ENCODE results near the gene WFDC6. TPM values are rescaled to one million over a fixed set of nuclear protein-coding genes. Genes with fewer than 3 reads are reported as not detected.

Gene WFDC6
- total and polyA plus RNA-seq, 3 donors from 2014 or later: 24.9 to 83.3 (median 75.6) TPM

DNA sequence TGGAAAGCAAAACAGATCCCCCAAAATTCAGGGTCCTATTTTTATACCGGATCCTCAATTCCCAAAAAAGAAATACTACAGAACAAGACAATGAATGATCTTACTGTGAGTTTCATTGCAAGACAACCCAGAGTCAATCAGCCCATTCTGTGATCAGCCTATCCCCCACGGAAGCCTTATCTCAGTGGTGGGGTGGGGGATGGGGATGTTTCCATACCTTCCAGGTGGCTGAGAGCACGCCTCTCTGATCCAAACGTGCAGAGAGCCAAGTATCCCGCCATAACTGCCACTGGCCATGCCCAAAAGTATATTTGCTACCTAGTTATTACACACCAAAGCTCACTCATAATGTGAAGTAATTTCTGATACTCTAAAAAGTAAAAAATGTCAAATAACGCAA is 54.6 kb downstream of the WFDC6 start:
- intact Hi-C loops (cut with DNase I; ENCODE audit: low total_unique reads): no loop called here
- Histone ChIP-seq H3K27ac (no peak overlapping the region), H3K4me3 (no peak overlapping the region), H3K27me3 (no peaks in the 10 kb centered on the region), H3K9me3 (no peaks in the 10 kb centered on the region), H3K4me1 (no peaks in the 10 kb centered on the region), H3K36me3 (ENCODE audit: low read depth, missing control alignments) (no peaks in the 10 kb centered on the region)
- no peak for TF ChIP-seq POLR2A (IDR thresholded peaks at IDR 0.05)
- TF ChIP-seq, protein P1, sequence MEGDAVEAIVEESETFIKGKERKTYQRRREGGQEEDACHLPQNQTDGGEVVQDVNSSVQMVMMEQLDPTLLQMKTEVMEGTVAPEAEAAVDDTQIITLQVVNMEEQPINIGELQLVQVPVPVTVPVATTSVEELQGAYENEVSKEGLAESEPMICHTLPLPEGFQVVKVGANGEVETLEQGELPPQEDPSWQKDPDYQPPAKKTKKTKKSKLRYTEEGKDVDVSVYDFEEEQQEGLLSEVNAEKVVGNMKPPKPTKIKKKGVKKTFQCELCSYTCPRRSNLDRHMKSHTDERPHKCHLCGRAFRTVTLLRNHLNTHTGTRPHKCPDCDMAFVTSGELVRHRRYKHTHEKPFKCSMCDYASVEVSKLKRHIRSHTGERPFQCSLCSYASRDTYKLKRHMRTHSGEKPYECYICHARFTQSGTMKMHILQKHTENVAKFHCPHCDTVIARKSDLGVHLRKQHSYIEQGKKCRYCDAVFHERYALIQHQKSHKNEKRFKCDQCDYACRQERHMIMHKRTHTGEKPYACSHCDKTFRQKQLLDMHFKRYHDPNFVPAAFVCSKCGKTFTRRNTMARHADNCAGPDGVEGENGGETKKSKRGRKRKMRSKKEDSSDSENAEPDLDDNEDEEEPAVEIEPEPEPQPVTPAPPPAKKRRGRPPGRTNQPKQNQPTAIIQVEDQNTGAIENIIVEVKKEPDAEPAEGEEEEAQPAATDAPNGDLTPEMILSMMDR (IDR thresholded peaks at IDR 0.05): no peak
- WGBS, 2 donors: 53 to 56% methylated on average over 6 of the region's 6 CpGs
- no peak for DNase-seq

Small RNA genes lying within 50 kb of the gene (small RNA-seq; reads per million reads assigned to genes)
- gene AL031663.1: 0 reads per million in 2 donors
- gene HSPD1P21: 0 reads per million in 2 donors
- 0 reads per million in 2 donors for gene RNA5SP485

Other genes starting within 250 kb of the WFDC6 start
- 1 to 10 TPM in 1 of 2 donors, under 1 TPM in 1; 0.43 to 1.1 TPM for gene RBPJL, start 232.6 kb downstream of the WFDC6 start, total RNA-seq
- gene RBPJL, start 232.6 kb downstream of the WFDC6 start, polyA plus RNA-seq (ENCODE audit: insufficient read depth, low read depth, low replicate concordance): 0.26 TPM
- 1 to 10 TPM; 2.8 to 3.5 TPM for gene MATN4, start 231.2 kb downstream of the WFDC6 start, total RNA-seq
- gene MATN4, start 231.2 kb downstream of the WFDC6 start, polyA plus RNA-seq (ENCODE audit: insufficient read depth, low read depth, low replicate concordance): 1.1 TPM
- gene SDC4, start 191.1 kb downstream of the WFDC6 start, total RNA-seq: 100 to 1,000 TPM; 191 to 234 TPM
- gene SDC4, start 191.1 kb downstream of the WFDC6 start, polyA plus RNA-seq (ENCODE audit: insufficient read depth, low read depth, low replicate concordance): 124 TPM
- 10 to 100 TPM; 33.1 to 34.6 TPM for gene SYS1, start 176.3 kb downstream of the WFDC6 start, total RNA-seq
- 20.0 TPM for gene SYS1, start 176.3 kb downstream of the WFDC6 start, polyA plus RNA-seq (ENCODE audit: insufficient read depth, low read depth, low replicate concordance)
- 10 to 100 TPM in 1 of 2 donors, 1 to 10 TPM in 1; 6.4 to 12.3 TPM for gene TP53TG5, start 161.2 kb downstream of the WFDC6 start, total RNA-seq
- 28.2 TPM for gene TP53TG5, start 161.2 kb downstream of the WFDC6 start, polyA plus RNA-seq (ENCODE audit: insufficient read depth, low read depth, low replicate concordance)
- gene DBNDD2, start 131.2 kb downstream of the WFDC6 start, total RNA-seq: 10 to 100 TPM in 1 of 2 donors, 1 to 10 TPM in 1; 7.9 to 10.0 TPM
- gene DBNDD2, start 131.2 kb downstream of the WFDC6 start, polyA plus RNA-seq (ENCODE audit: insufficient read depth, low read depth, low replicate concordance): 39.3 TPM
- gene PIGT, start 123.3 kb downstream of the WFDC6 start, total RNA-seq: 100 to 1,000 TPM; 115 to 140 TPM
- 137 TPM for gene PIGT, start 123.3 kb downstream of the WFDC6 start, polyA plus RNA-seq (ENCODE audit: insufficient read depth, low read depth, low replicate concordance)
- 10 to 100 TPM in 1 of 2 donors, 1 to 10 TPM in 1; 6.1 to 32.0 TPM for gene WFDC2, start 69.7 kb downstream of the WFDC6 start, total RNA-seq
- 37.6 TPM for gene WFDC2, start 69.7 kb downstream of the WFDC6 start, polyA plus RNA-seq (ENCODE audit: insufficient read depth, low read depth, low replicate concordance)
- not detected for gene SPINT3, start 23.9 kb downstream of the WFDC6 start, total RNA-seq
- gene SPINT3, start 23.9 kb downstream of the WFDC6 start, polyA plus RNA-seq (ENCODE audit: insufficient read depth, low read depth, low replicate concordance): not detected
- 100 to 1,000 TPM; 185 to 222 TPM for gene EPPIN, start 7.9 kb upstream of the WFDC6 start, total RNA-seq
- 251 TPM for gene EPPIN, start 7.9 kb upstream of the WFDC6 start, polyA plus RNA-seq (ENCODE audit: insufficient read depth, low read depth, low replicate concordance)
- not detected for gene WFDC8, start 39.8 kb upstream of the WFDC6 start, total RNA-seq
- not detected for gene WFDC8, start 39.8 kb upstream of the WFDC6 start, polyA plus RNA-seq (ENCODE audit: insufficient read depth, low read depth, low replicate concordance)
- gene WFDC10A, start 90.3 kb upstream of the WFDC6 start, total RNA-seq: not detected
- not detected for gene WFDC10A, start 90.3 kb upstream of the WFDC6 start, polyA plus RNA-seq (ENCODE audit: insufficient read depth, low read depth, low replicate concordance)
- gene WFDC9, start 91.8 kb upstream of the WFDC6 start, total RNA-seq: not detected
- gene WFDC9, start 91.8 kb upstream of the WFDC6 start, polyA plus RNA-seq (ENCODE audit: insufficient read depth, low read depth, low replicate concordance): not detected
- gene WFDC11, start 130.8 kb upstream of the WFDC6 start, total RNA-seq: not detected
- 1.7 TPM for gene WFDC11, start 130.8 kb upstream of the WFDC6 start, polyA plus RNA-seq (ENCODE audit: insufficient read depth, low read depth, low replicate concordance)
- not detected for gene WFDC13, start 162.6 kb upstream of the WFDC6 start, total RNA-seq
- not detected for gene WFDC13, start 162.6 kb upstream of the WFDC6 start, polyA plus RNA-seq (ENCODE audit: insufficient read depth, low read depth, low replicate concordance)
- 1 to 10 TPM; 1.0 to 1.2 TPM for gene WFDC10B, start 165.5 kb upstream of the WFDC6 start, total RNA-seq
- 4.3 TPM for gene WFDC10B, start 165.5 kb upstream of the WFDC6 start, polyA plus RNA-seq (ENCODE audit: insufficient read depth, low read depth, low replicate concordance)
- gene SPINT4, start 182.9 kb upstream of the WFDC6 start, total RNA-seq: not detected
- gene SPINT4, start 182.9 kb upstream of the WFDC6 start, polyA plus RNA-seq (ENCODE audit: insufficient read depth, low read depth, low replicate concordance): not detected